ENCODE results near the gene MYCBP2.

GRCh38 chr13:77325371-77325980 lies 1.4 kb downstream of the MYCBP2 start:
- TF ChIP-seq CTCF (IDR thresholded peaks at IDR 0.05) (no peak), POLR2A (IDR thresholded peaks at IDR 0.05) (no peak)
